Type B pancreatic cell (in vitro differentiated cells): Measurements from ENCODE around the gene SLC25A26. TPM values are rescaled to one million over a fixed set of nuclear protein-coding genes. Genes with fewer than 3 reads are reported as not detected.

ENCODE experiments used
- DNase-seq: peaks from one replicate; pipeline ENCODE4 v3.0.0; 2021; ENCODE audit warnings: mixed read lengths; ENCODE audit not compliant: unreplicated experiment; ENCODE audit errors: extremely low spot score
- H3K27ac Mint-ChIP-seq: 2 replicates; pipeline ENCODE4 v1.8.0; 2021; ENCODE audit warnings: mild to moderate bottlenecking, mixed read lengths
- H3K27me3 Mint-ChIP-seq: 2 replicates; pipeline ENCODE4 v1.8.0; 2021; ENCODE audit warnings: mixed read lengths
- H3K36me3 Mint-ChIP-seq: 2 replicates; pipeline ENCODE4 v1.8.0; 2021; ENCODE audit warnings: mixed read lengths
- H3K4me1 Mint-ChIP-seq: one replicate; pipeline ENCODE4 v1.8.0; 2021; ENCODE audit warnings: mixed read lengths; ENCODE audit not compliant: unreplicated experiment
- H3K4me3 Mint-ChIP-seq: 2 replicates; pipeline ENCODE4 v1.8.0; 2021; ENCODE audit warnings: mild to moderate bottlenecking, mixed read lengths
- H3K9me3 Mint-ChIP-seq: 2 replicates; pipeline ENCODE4 v1.8.0; 2021; ENCODE audit warnings: mixed read lengths
- CTCF ChIP-seq: fragments of 200-600 bp; sonication (generic); conservative IDR thresholded peaks from 2 replicates; pipeline ENCODE4 v1.5.0; 2021; ENCODE audit warnings: antibody characterized with exemption, mild to moderate bottlenecking
- long read RNA-seq: library from polyadenylated mRNA; unstranded; transcript quantifications from one replicate; pipeline ENCODE4 v2.0.0, GENCODE V29; 2020
- total RNA-seq: library from RNA; stranded (reverse); gene quantifications from 2 replicates; pipeline ENCODE4 v1.2.1, GENCODE V29; 2021; ENCODE audit warnings: low replicate concordance

Gene SLC25A26
- total RNA-seq, result 12.4 and 13.4 TPM in 2 replicates
- long read RNA-seq, transcript SLC25A26-201 (9 exons, 1,023 nt), result major isoform, 10 of 64 reads
- long read RNA-seq, partial matches to known transcripts, result 37 of 64 reads
- long read RNA-seq, other reads (novel, unspliced or antisense), result 17 of 64 reads

- DNase-seq, result peak; percentile 97
- TF ChIP-seq CTCF, result no peak
- Mint-ChIP-seq H3K4me3 (peak within 1 kb of the TSS; percentile 99), H3K9me3 (no peaks in the 10 kb centered on the region), H3K27me3 (no peaks in the 10 kb centered on the region), H3K27ac (peak within 1 kb of the TSS; percentile 97), H3K36me3 (peaks cover 11% of the 10 kb centered on the region), H3K4me1 (peaks cover 10% of the 10 kb centered on the region)
Measured at GRCh38 chr3:66220602-66221377, at the start of gene SLC25A26. Gene SLC25A26, plus strand, starts transcription at chr3:66221001. Its CDS starts 94 bp downstream, at chr3:66221095.

- no peak for TF ChIP-seq CTCF
- Mint-ChIP-seq H3K4me3 (no peak overlapping the region), H3K27ac (no peak overlapping the region), H3K9me3 (no peaks in the 10 kb centered on the region), H3K27me3 (peaks cover 8% of the 10 kb centered on the region), H3K4me1 (no peaks in the 10 kb centered on the region), H3K36me3 (no peaks in the 10 kb centered on the region)
- no peak for DNase-seq
Measured at GRCh38 chr3:66172394-66172793, 48.4 kb upstream of the SLC25A26 start.

GRCh38 chr3:66177026-66177425, 43.8 kb upstream of the SLC25A26 start:
- H3K27ac Mint-ChIP-seq, result no peak overlapping the region
- H3K27me3 Mint-ChIP-seq, result peaks cover 16% of the 10 kb centered on the region
- H3K4me3 Mint-ChIP-seq, result no peak overlapping the region
- TF ChIP-seq CTCF, result no peak
- no peak for DNase-seq
- no peaks in the 10 kb centered on the region for H3K36me3 Mint-ChIP-seq
- no peaks in the 10 kb centered on the region for H3K9me3 Mint-ChIP-seq
- peaks cover 8% of the 10 kb centered on the region for H3K4me1 Mint-ChIP-seq

- no peaks in the 10 kb centered on the region for H3K36me3 Mint-ChIP-seq
- no peak for TF ChIP-seq CTCF
- no peak for DNase-seq
- H3K27ac Mint-ChIP-seq, result no peak overlapping the region
- H3K27me3 Mint-ChIP-seq, result peaks cover 16% of the 10 kb centered on the region
- H3K4me3 Mint-ChIP-seq, result no peak overlapping the region
- H3K9me3 Mint-ChIP-seq, result no peaks in the 10 kb centered on the region
- H3K4me1 Mint-ChIP-seq, result peaks cover 8% of the 10 kb centered on the region
Measured at GRCh38 chr3:66178206-66178605, 42.6 kb upstream of the SLC25A26 start.

- no peak overlapping the region for H3K4me3 Mint-ChIP-seq
- no peak for TF ChIP-seq CTCF
- no peaks in the 10 kb centered on the region for H3K36me3 Mint-ChIP-seq
- H3K27me3 Mint-ChIP-seq, result peaks cover 19% of the 10 kb centered on the region
- H3K27ac Mint-ChIP-seq, result no peak overlapping the region
- H3K9me3 Mint-ChIP-seq, result no peaks in the 10 kb centered on the region
- peaks cover 8% of the 10 kb centered on the region for H3K4me1 Mint-ChIP-seq
- no peak for DNase-seq
Measured at GRCh38 chr3:66179793-66180192, 41.0 kb upstream of the SLC25A26 start.
